Esophagus muscularis mucosa (tissue), 4 donors: ENCODE results near the gene DIP2B. TPM values are rescaled to one million over a fixed set of nuclear protein-coding genes. Genes with fewer than 3 reads are reported as not detected.

Source experiments
- DNase-seq: peaks from one replicate; pipeline ENCODE4 v3.0.0-alpha.2; 2017; ENCODE audit errors: extremely low spot score
- H3K27ac ChIP-seq, 4 donors: fragments of 200-600 bp; sonication (generic); replicated peaks in 1 of 4; 1 replicate in 3 of 4; 2 replicates in 1 of 4; pipeline ENCODE4 v1.5.1; 2016 to 2019; ENCODE audit warnings: mild to moderate bottlenecking in 1 of 4
- H3K27me3 ChIP-seq, 4 donors: fragments of 200-600 bp; sonication (generic); one replicate each; pipeline versions ENCODE4 v1.5.1 to v1.6.0; 2016 to 2019
- H3K36me3 ChIP-seq, 4 donors: fragments of 200-600 bp; sonication (generic); one replicate each; pipeline ENCODE4 v1.5.1; 2016 to 2019
- H3K4me1 ChIP-seq, 4 donors: fragments of 200-600 bp; sonication (generic); one replicate each; pipeline ENCODE4 v1.5.1; 2016 to 2019
- H3K4me3 ChIP-seq, 4 donors: fragments of 200-600 bp; sonication (generic); 1 replicate in 2 of 4; 2 replicates in 2 of 4; pipeline ENCODE4 v1.5.1; 2016 to 2019; ENCODE audit warnings: mild to moderate bottlenecking in 4 of 4, moderate library complexity in 1 of 4
- H3K9me3 ChIP-seq, 4 donors: fragments of 200-600 bp; sonication (generic); 1 replicate in 3 of 4; 2 replicates in 1 of 4; pipeline ENCODE4 v1.5.1; 2016 to 2019
- EP300 ChIP-seq: sonication (generic); formaldehyde crosslinking; IDR thresholded peaks from one replicate; pipeline ENCODE4 v1.6.1; 2017; ENCODE audit warnings: antibody characterized with exemption
- POLR2A ChIP-seq: fragments of 450-650 bp; IDR thresholded peaks from one replicate; pipeline ENCODE4 v1.6.1; 2017; ENCODE audit warnings: antibody characterized with exemption, moderate library complexity, mild to moderate bottlenecking, low read depth
- POLR2AphosphoS5 ChIP-seq, 2 donors: sonication (generic); formaldehyde crosslinking; IDR thresholded peaks; one replicate each; pipeline ENCODE4 v1.6.1; 2017; ENCODE audit warnings: antibody characterized with exemption in 2 of 2
- WGBS: methylation state at CpG from one replicate; pipeline ENCODE4 v1.1.5; 2018; 5-methylcytosine and 5-hydroxymethylcytosine counted together
- intact Hi-C: fragments of 100-400 bp; cut with DNase I; formaldehyde crosslinking; loops from one replicate; pipeline ENCODE4 v1.15.1; 2023
- total RNA-seq, 4 donors: library from RNA; depleted of rRNA; stranded (reverse); fragments of >200 nt; gene quantifications; one replicate each; pipeline versions ENCODE4 v1.1.0 to v1.2.1, GENCODE V29; 2016
- TF ChIP-seq, protein P1 (sequence below), 3 experiments: fragments of 200-600 bp in 2 of 3; fragments of 450-650 bp in 1 of 3; sonication (generic) in 2 of 3; IDR thresholded peaks; one replicate each; pipeline ENCODE4 v1.5.1; 2017 to 2019; ENCODE audit warnings: antibody characterized with exemption in 3 of 3, mild to moderate bottlenecking in 2 of 3, moderate library complexity in 1 of 3

The DIP2B gene
- total RNA-seq, 4 donors from 2014 or later, result 18.7 to 23.0 (median 20.6) TPM

- intact Hi-C loops, result no loop called here
- TF ChIP-seq, protein P1, sequence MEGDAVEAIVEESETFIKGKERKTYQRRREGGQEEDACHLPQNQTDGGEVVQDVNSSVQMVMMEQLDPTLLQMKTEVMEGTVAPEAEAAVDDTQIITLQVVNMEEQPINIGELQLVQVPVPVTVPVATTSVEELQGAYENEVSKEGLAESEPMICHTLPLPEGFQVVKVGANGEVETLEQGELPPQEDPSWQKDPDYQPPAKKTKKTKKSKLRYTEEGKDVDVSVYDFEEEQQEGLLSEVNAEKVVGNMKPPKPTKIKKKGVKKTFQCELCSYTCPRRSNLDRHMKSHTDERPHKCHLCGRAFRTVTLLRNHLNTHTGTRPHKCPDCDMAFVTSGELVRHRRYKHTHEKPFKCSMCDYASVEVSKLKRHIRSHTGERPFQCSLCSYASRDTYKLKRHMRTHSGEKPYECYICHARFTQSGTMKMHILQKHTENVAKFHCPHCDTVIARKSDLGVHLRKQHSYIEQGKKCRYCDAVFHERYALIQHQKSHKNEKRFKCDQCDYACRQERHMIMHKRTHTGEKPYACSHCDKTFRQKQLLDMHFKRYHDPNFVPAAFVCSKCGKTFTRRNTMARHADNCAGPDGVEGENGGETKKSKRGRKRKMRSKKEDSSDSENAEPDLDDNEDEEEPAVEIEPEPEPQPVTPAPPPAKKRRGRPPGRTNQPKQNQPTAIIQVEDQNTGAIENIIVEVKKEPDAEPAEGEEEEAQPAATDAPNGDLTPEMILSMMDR (IDR thresholded peaks at IDR 0.05), result no peak
- no peak for TF ChIP-seq EP300
- TF ChIP-seq POLR2AphosphoS5 (IDR thresholded peaks at IDR 0.05), result no peak
- no peak for TF ChIP-seq POLR2A
- Histone ChIP-seq H3K9me3 (no peaks in the 10 kb centered on the region), H3K4me1 (peaks cover 0 to 6% (median 4%) of the 10 kb centered on the region in 4 donors), H3K36me3 (no peaks in the 10 kb centered on the region), H3K4me3 (no peak overlapping the region), H3K27me3 (no peaks in the 10 kb centered on the region), H3K27ac (no peak overlapping the region)
- DNase-seq, result no peak
- WGBS, result 53% methylated on average over 1 of the region's 1 CpG
Observed at GRCh38 chr12:50558970-50559369, 54.2 kb downstream of the DIP2B start.

DNA sequence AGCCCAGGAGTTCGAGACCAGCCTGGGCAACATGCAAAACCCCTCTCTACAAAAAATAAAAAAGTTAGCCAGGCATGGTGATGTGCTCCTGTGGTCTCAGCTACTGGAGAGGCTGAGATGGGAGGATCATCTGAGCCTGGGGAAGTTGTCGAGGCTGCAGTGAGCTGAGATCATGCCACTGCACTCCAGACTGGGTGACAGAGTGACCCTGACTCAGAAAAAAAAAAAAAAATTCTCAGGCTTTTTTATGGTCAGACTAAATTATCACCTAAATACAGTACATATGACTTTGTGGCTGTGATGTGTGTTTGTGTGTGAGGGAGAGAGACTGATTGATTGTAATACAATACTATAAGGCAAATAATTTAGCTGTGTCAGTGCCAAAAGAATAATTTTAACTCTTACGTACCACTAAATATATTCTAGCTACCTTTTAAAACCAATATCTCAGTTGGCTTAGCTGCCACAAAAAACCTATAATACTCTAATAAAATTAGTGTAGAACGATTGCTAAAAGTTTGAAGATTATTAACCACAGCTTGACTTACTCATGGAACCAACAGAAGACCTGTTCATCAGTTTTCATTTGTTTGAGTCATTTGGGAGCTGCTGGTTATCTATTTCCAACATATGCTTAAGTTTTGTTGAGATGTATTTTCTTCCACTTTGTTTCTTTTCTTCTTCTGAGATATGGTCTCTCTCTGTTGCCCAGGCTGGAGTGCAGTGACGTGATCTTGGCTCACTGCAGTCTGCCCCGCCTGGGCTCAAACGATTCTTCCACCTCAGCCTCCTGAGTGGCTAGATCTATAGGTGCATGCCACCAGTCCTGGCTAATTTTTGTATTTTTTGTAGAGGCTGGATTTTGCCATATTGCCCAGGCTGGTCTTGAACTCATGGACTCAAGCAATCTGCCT, 58.0 kb downstream of the DIP2B start:
- intact Hi-C loops, result no loop called here
- no peak overlapping the region for H3K4me3 ChIP-seq
- no peak for DNase-seq
- 87% methylated on average over 7 of the region's 7 CpGs for WGBS
- no peak overlapping the region for H3K27ac ChIP-seq
- no peak for TF ChIP-seq EP300
- TF ChIP-seq, protein P1 (IDR thresholded peaks at IDR 0.05), result no peak
- TF ChIP-seq POLR2AphosphoS5 (IDR thresholded peaks at IDR 0.05), result no peak
- no peak for TF ChIP-seq POLR2A
- H3K27me3 ChIP-seq, result no peaks in the 10 kb centered on the region
- peaks cover 10 to 32% (median 25%) of the 10 kb centered on the region in 4 donors for H3K4me1 ChIP-seq
- no peaks in the 10 kb centered on the region for H3K36me3 ChIP-seq
- no peaks in the 10 kb centered on the region for H3K9me3 ChIP-seq

DNA sequence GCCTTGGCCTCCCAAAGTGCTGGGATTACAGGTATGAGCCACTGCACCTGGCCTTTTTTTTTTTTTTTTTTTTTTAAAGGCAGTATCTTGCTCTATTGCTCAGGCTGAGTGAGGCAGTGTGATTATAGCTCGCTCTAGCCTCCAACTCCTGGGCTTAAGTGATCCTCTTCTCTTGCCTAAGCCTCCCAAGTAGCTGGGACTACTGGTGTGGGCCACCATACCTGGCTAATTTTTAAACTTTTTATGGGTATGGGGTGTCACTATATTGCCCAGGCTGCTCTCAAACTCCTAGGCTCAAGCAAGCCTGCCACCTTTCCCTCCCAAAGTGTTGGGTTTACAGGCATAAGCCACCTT, 58.6 kb downstream of the DIP2B start:
- H3K9me3 ChIP-seq, result no peaks in the 10 kb centered on the region
- DNase-seq, result no peak
- no peaks in the 10 kb centered on the region for H3K27me3 ChIP-seq
- no peak overlapping the region for H3K4me3 ChIP-seq
- WGBS, result 89% methylated on average over 1 of the region's 1 CpG
- H3K27ac ChIP-seq, result no peak overlapping the region
- intact Hi-C loops, result no loop called here
- H3K36me3 ChIP-seq, result no peaks in the 10 kb centered on the region
- peaks cover 16 to 38% (median 31%) of the 10 kb centered on the region in 4 donors for H3K4me1 ChIP-seq
- TF ChIP-seq, protein P1 (IDR thresholded peaks at IDR 0.05), result no peak
- no peak for TF ChIP-seq POLR2AphosphoS5 (IDR thresholded peaks at IDR 0.05)
- no peak for TF ChIP-seq POLR2A

GRCh38 chr12:50564237-50564947, 59.6 kb downstream of the DIP2B start:
- no peaks in the 10 kb centered on the region for H3K27me3 ChIP-seq
- no peak for TF ChIP-seq POLR2A
- no peak for TF ChIP-seq POLR2AphosphoS5 (IDR thresholded peaks at IDR 0.05)
- TF ChIP-seq, protein P1 (IDR thresholded peaks at IDR 0.05), result no peak
- intact Hi-C loops, result no loop called here
- WGBS, result 74% methylated on average over 4 of the region's 4 CpGs
- H3K27ac ChIP-seq, result no peak overlapping the region
- no peaks in the 10 kb centered on the region for H3K9me3 ChIP-seq
- DNase-seq, result no peak
- no peak overlapping the region for H3K4me3 ChIP-seq
- no peaks in the 10 kb centered on the region for H3K36me3 ChIP-seq
- peaks cover 26 to 48% (median 41%) of the 10 kb centered on the region in 4 donors for H3K4me1 ChIP-seq
